ENCODE measurements around the gene TENT4A. TPM values are rescaled to one million over a fixed set of nuclear protein-coding genes. Genes with fewer than 3 reads are reported as not detected.
A peak's percentile ranks its signal among the peaks of the same experiment; 100 is the strongest.

Gene TENT4A
- total and polyA plus RNA-seq, 2 of the 13 experiments (the other 11 are each of a cell fraction or from before 2014, with no cell fraction given) = 6.3 to 13.3 TPM

DNA sequence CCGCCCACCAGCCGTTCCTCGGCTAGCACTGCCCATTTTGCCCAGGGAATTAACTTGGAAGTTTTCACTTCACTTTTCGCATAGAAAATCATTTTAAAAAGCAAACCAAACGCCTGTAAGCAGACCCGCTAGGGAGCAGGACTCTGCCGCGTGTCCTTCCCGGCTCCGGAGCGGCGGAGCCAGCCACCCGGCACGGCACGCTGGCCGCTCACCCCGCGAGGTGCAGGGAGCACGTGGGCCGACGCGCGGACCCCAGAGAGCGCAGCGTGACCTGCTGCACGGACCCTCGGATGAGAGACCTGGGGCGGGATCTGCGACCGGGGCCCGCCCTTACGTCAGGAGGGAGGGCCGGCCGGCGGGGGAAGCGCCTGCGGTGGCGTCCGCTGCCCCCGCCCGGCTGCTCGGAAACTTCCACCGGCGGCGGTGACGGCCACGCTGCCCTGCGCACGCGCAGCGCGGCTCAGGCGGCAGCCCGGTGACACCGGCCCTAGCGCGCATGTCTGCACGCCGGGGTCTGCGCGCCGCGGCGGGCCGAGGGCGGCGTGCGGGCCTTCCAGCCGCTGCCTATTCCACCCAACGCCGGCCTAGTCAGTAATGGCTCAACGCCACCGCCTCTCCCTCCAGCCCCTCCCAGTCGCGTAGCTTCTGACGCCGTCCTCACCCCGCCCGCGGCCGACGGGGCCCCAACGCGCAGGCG, 507 bp upstream of the TENT4A start (continued):
- TF ChIP-seq, protein P1, sequence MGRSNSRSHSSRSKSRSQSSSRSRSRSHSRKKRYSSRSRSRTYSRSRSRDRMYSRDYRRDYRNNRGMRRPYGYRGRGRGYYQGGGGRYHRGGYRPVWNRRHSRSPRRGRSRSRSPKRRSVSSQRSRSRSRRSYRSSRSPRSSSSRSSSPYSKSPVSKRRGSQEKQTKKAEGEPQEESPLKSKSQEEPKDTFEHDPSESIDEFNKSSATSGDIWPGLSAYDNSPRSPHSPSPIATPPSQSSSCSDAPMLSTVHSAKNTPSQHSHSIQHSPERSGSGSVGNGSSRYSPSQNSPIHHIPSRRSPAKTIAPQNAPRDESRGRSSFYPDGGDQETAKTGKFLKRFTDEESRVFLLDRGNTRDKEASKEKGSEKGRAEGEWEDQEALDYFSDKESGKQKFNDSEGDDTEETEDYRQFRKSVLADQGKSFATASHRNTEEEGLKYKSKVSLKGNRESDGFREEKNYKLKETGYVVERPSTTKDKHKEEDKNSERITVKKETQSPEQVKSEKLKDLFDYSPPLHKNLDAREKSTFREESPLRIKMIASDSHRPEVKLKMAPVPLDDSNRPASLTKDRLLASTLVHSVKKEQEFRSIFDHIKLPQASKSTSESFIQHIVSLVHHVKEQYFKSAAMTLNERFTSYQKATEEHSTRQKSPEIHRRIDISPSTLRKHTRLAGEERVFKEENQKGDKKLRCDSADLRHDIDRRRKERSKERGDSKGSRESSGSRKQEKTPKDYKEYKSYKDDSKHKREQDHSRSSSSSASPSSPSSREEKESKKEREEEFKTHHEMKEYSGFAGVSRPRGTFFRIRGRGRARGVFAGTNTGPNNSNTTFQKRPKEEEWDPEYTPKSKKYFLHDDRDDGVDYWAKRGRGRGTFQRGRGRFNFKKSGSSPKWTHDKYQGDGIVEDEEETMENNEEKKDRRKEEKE (IDR thresholded peaks at IDR 0.05) = no peak
- TF ChIP-seq MTF2 (CRISPR knock-in tag; IDR thresholded peaks at IDR 0.05; ENCODE audit: borderline replicate concordance) (0 out of 2 replicates have a peak, but pooled peaks have one; percentile 75), ZNF263 (CRISPR knock-in tag; IDR thresholded peaks at IDR 0.05) (peak; percentile 76), TARDBP (CRISPR knock-in tag; IDR thresholded peaks at IDR 0.05) (peak; percentile 76; the same call in 1 of the 2 replicates), ZNF572 (CRISPR knock-in tag; IDR thresholded peaks at IDR 0.05) (no peak), SAP130 (CRISPR knock-in tag; IDR thresholded peaks at IDR 0.05; ENCODE audit: low read depth) (peak; percentile 82), KDM3A (CRISPR knock-in tag; IDR thresholded peaks at IDR 0.05; ENCODE audit: low read depth) (0 out of 2 replicates have a peak, but pooled peaks have one; percentile 27), ZMYM4 (CRISPR knock-in tag; IDR thresholded peaks at IDR 0.05) (peak; percentile 29), TIGD3 (CRISPR knock-in tag; IDR thresholded peaks at IDR 0.05; ENCODE audit: borderline replicate concordance) (0 out of 2 replicates have a peak, but pooled peaks have one; percentile 50), ZFP82 (CRISPR knock-in tag; IDR thresholded peaks at IDR 0.05; ENCODE audit: borderline replicate concordance) (peak; percentile 98), ZNF274 (CRISPR knock-in tag; IDR thresholded peaks at IDR 0.05) (peak; percentile 92), ATF7-NPFF (CRISPR knock-in tag; IDR thresholded peaks at IDR 0.05; ENCODE audit: low read depth) (peak; percentile 42), ZNF891 (CRISPR knock-in tag; IDR thresholded peaks at IDR 0.05) (peak; percentile 74; the same call in 1 of the 2 replicates), CREBL2 (CRISPR knock-in tag; IDR thresholded peaks at IDR 0.05; ENCODE audit: borderline replicate concordance) (peak; percentile 98; the same call in 1 of the 2 replicates), EZH2 (conservative IDR thresholded peaks at IDR 0.05; ENCODE audit: low read depth, low read length) (no peak), ZNF569 (CRISPR knock-in tag; IDR thresholded peaks at IDR 0.05; ENCODE audit: borderline replicate concordance) (peak; percentile 60; the same call in 1 of the 2 replicates), ZNF737 (CRISPR knock-in tag; IDR thresholded peaks at IDR 0.05; ENCODE audit: borderline replicate concordance) (no peak), ZBTB3 (CRISPR knock-in tag; IDR thresholded peaks at IDR 0.05; ENCODE audit: borderline replicate concordance, low read depth) (0 out of 2 replicates have a peak, but pooled peaks have one; percentile 40), ZNF790 (CRISPR knock-in tag; IDR thresholded peaks at IDR 0.05; ENCODE audit: borderline replicate concordance) (peak; percentile 93; the same call in 1 of the 2 replicates), ZNF850 (CRISPR knock-in tag; conservative IDR thresholded peaks at IDR 0.05) (peak; percentile 92; the same call in 1 of the 2 replicates), TFDP1 (CRISPR knock-in tag; IDR thresholded peaks at IDR 0.05; ENCODE audit: borderline replicate concordance) (peak; percentile 89), TGIF2 (CRISPR knock-in tag; IDR thresholded peaks at IDR 0.05) (peak; percentile 69; the same call in 1 of the 2 replicates)
- TF ChIP-seq, protein P2, sequence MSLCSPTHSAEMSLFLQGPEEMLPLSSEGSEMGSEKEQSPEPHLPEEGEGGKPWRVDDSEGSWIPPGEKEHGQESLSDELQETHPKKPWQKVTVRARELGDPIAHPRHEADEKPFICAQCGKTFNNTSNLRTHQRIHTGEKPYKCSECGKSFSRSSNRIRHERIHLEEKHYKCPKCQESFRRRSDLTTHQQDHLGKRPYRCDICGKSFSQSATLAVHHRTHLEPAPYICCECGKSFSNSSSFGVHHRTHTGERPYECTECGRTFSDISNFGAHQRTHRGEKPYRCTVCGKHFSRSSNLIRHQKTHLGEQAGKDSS (CRISPR knock-in tag; IDR thresholded peaks at IDR 0.05; ENCODE audit: borderline replicate concordance, low read depth) = peak; percentile 60; the same call in 1 of the 2 replicates

Measured in HepG2 (cell line).